Kidney (tissue), 14 donors: Measurements from ENCODE around the gene FBXO42. TPM values are rescaled to one million over a fixed set of nuclear protein-coding genes. Genes with fewer than 3 reads are reported as not detected.

Experiments
- DNase-seq, 5 donors: peaks; one replicate each; pipeline ENCODE4 v3.0.0-alpha.2; 2013 to 2020
- FAIRE-seq: peaks from 2 replicates; lab custom pipeline; 2012; peaks lifted over from hg19 to GRCh38; lab: Jason Lieb, UNC
- H3K27ac ChIP-seq, 2 donors: one replicate each; pipeline ENCODE4 v1.7.0; 2013; ENCODE audit warnings: low read depth in 2 of 2, low read length in 2 of 2, inconsistent platforms in 1 of 2
- H3K27me3 ChIP-seq: one replicate; pipeline ENCODE4 v1.7.1; 2013; ENCODE audit warnings: low read length, inconsistent platforms; ENCODE audit not compliant: control insufficient read depth, insufficient read depth
- H3K36me3 ChIP-seq, 3 donors: one replicate each; pipeline versions ENCODE4 v1.7.0 to v1.7.1; 2013; ENCODE audit warnings: low read length in 3 of 3, control low read depth in 1 of 3, inconsistent platforms in 1 of 3; ENCODE audit not compliant: insufficient read depth in 3 of 3, control insufficient read depth in 2 of 3
- H3K4me1 ChIP-seq, 3 donors: one replicate each; pipeline versions ENCODE4 v1.7.0 to v1.7.1; 2013; ENCODE audit warnings: low read length in 3 of 3, inconsistent platforms in 1 of 3, low read depth in 1 of 3; ENCODE audit not compliant: control insufficient read depth in 2 of 3, insufficient read depth in 2 of 3
- H3K4me3 ChIP-seq, 3 donors: one replicate each; pipeline versions ENCODE4 v1.7.0 to v1.8.1; 2013; ENCODE audit warnings: low read length in 3 of 3, control low read depth in 1 of 3, inconsistent platforms in 1 of 3
- H3K9ac ChIP-seq, 3 donors: one replicate each; pipeline versions ENCODE4 v1.7.0 to v1.7.1; 2013; ENCODE audit warnings: low read length in 3 of 3, control low read depth in 1 of 3, inconsistent platforms in 1 of 3
- H3K9me3 ChIP-seq, 3 donors: one replicate each; pipeline versions ENCODE4 v1.7.0 to v1.7.1; 2013; ENCODE audit warnings: low read length in 3 of 3, control low read depth in 1 of 3, inconsistent platforms in 1 of 3; ENCODE audit not compliant: control insufficient read depth in 2 of 3, insufficient read depth in 1 of 3
- CTCF ChIP-seq: IDR thresholded peaks from 3 replicates; pipeline ENCODE4 v1.5.1; 2012; ENCODE audit warnings: mild to moderate bottlenecking, moderate library complexity, borderline replicate concordance; ENCODE audit not compliant: insufficient read depth; ENCODE audit errors: extremely low read depth
- intact Hi-C: fragments of 100-400 bp; cut with DNase I; formaldehyde crosslinking; loops from one replicate; pipeline ENCODE4 v1.11.1; 2022
- polyA plus RNA-seq: library from polyadenylated mRNA; stranded (reverse); fragments of 350-450 nt; fragmentation: Illumina TruSeq; extraction: RNeasy Lipid Tissue Mini Kit (QIAGEN cat#74804); gene quantifications from one replicate; pipeline ENCODE4 v1.2.3, GENCODE V29; 2014; ENCODE audit warnings: low read depth, low replicate concordance; ENCODE audit not compliant: insufficient read depth
- total RNA-seq: library from RNA; stranded (reverse); fragmentation: NEBNext Ultra II Directional; extraction: Animal tissue kit (Norgen Biotek cat#: 25700); gene quantifications from one replicate; pipeline ENCODE4 v1.2.1, GENCODE V29; 2021
- donor health status: control.
- donor health status: control.
- donor health status: control.
- donor health status: control.
- donor health status: control.
- donor health status: DM: yes; HTN: yes; CAD: no.
- donor health status: Normal renal cell carcinoma (clear cell type).

The FBXO42 gene
- total and polyA plus RNA-seq, 2 donors from 2014 or later, result 14.1 to 22.1 TPM

GRCh38 chr1:16318555-16318954 lies 33.7 kb downstream of the FBXO42 start:
- no peak for FAIRE-seq
- intact Hi-C loops, result no loop called here
- Histone ChIP-seq H3K36me3 (peaks cover 4 to 10% (median 6%) of the 10 kb centered on the region in 3 donors), H3K4me1 (peaks cover 0 to 7% (median 7%) of the 10 kb centered on the region in 3 donors), H3K27me3 (no peaks in the 10 kb centered on the region), H3K4me3 (no peak overlapping the region), H3K9me3 (no peaks in the 10 kb centered on the region), H3K27ac (no peak overlapping the region), H3K9ac (no peak overlapping the region)
- TF ChIP-seq CTCF, result no peak
- DNase-seq, result peak in 2 of 5 donors; percentile 12 to 23

- Histone ChIP-seq H3K27ac (no peak overlapping the region), H3K9ac (no peak overlapping the region), H3K4me1 (peaks cover 0 to 7% (median 0%) of the 10 kb centered on the region in 3 donors), H3K36me3 (peaks cover 8 to 21% (median 15%) of the 10 kb centered on the region in 3 donors), H3K27me3 (no peaks in the 10 kb centered on the region), H3K4me3 (no peak overlapping the region), H3K9me3 (no peaks in the 10 kb centered on the region)
- no peak for TF ChIP-seq CTCF
- intact Hi-C loops, result no loop called here
- FAIRE-seq, result no peak
- no peak for DNase-seq
These were observed 36.8 kb downstream of the FBXO42 start for GRCh38 chr1:16315437-16315836.

GRCh38 chr1:16307222-16307621 lies 45.1 kb downstream of the FBXO42 start:
- H3K9ac ChIP-seq, result no peak overlapping the region
- no peaks in the 10 kb centered on the region for H3K4me1 ChIP-seq
- H3K27me3 ChIP-seq, result no peaks in the 10 kb centered on the region
- H3K36me3 ChIP-seq, result peaks cover 7 to 36% (median 10%) of the 10 kb centered on the region in 3 donors
- intact Hi-C loops, result no loop called here
- H3K27ac ChIP-seq, result no peak overlapping the region
- H3K9me3 ChIP-seq, result peaks cover 0 to 3% (median 2%) of the 10 kb centered on the region in 3 donors
- DNase-seq (no peak), FAIRE-seq (no peak)
- H3K4me3 ChIP-seq, result no peak overlapping the region
- TF ChIP-seq CTCF, result no peak
